HepG2 (cell line): Measurements from ENCODE around the gene TNNI2. TPM values are rescaled to one million over a fixed set of nuclear protein-coding genes. Genes with fewer than 3 reads are reported as not detected.

Experiments
- EZH2 ChIP-seq: conservative IDR thresholded peaks from 2 replicates; pipeline ENCODE4 v1.6.1; 2012; ENCODE audit warnings: mild to moderate bottlenecking, low read depth, low read length, moderate library complexity
- MED8 ChIP-seq: sonication (generic); formaldehyde crosslinking; IDR thresholded peaks from 2 replicates; pipeline ENCODE4 v1.8.1; 2023; ENCODE audit warnings: mild to moderate bottlenecking, missing genetic modification reagents; ENCODE audit not compliant: insufficient replicate concordance
- POLR2AphosphoS2 ChIP-seq: IDR thresholded peaks from 2 replicates; pipeline ENCODE4 v1.6.1; 2011; ENCODE audit warnings: low read depth, low read length, improper control_type of control experiment
- SIX4 ChIP-seq: sonication (generic); formaldehyde crosslinking; IDR thresholded peaks from 2 replicates; pipeline ENCODE4 v1.4.0; 2020; ENCODE audit warnings: missing genetic modification reagents
- SUZ12 ChIP-seq: fragments of 150-350 bp; IDR thresholded peaks from 2 replicates; pipeline ENCODE4 v1.6.1; 2014; ENCODE audit warnings: low read depth, low read length
- ZMYM3 ChIP-seq: sonication (generic); formaldehyde crosslinking; IDR thresholded peaks from 2 replicates; pipeline ENCODE4 v1.5.1; 2020; ENCODE audit warnings: mild to moderate bottlenecking, missing genetic modification reagents
- polyA plus RNA-seq, 8 experiments: library from polyadenylated mRNA; depleted of rRNA in 3 of 8; stranded (reverse) in 7 of 8; unstranded in 1 of 8; fragments of >200 nt; fragmentation: Illumina TruSeq in 4 of 8; extraction: Trizol in 4 of 8; gene quantifications; 2 replicates each; pipeline versions ENCODE4 v1.2.1 to v1.2.3, GENCODE V29; 2011 to 2016; ENCODE audit warnings: low read depth in 4 of 8, missing spikeins in 1 of 8, mixed read lengths in 1 of 8; ENCODE audit not compliant: insufficient read depth in 1 of 8
- total RNA-seq, 5 experiments: library from RNA; depleted of rRNA; stranded (reverse); fragments of >200 nt; fragmentation: Illumina TruSeq; extraction: Trizol; gene quantifications; 2 replicates each; pipeline ENCODE4 v1.2.3, GENCODE V29; 2016; ENCODE audit warnings: low read depth in 1 of 5
- TF ChIP-seq, protein P1 (sequence below): sonication (generic); formaldehyde crosslinking; IDR thresholded peaks from 2 replicates; pipeline ENCODE4 v1.4.0; 2020; ENCODE audit warnings: missing genetic modification reagents, mild to moderate bottlenecking, borderline replicate concordance
- TF ChIP-seq, protein P2 (sequence below): sonication (generic); formaldehyde crosslinking; IDR thresholded peaks from 2 replicates; pipeline ENCODE4 v1.4.0; 2020; ENCODE audit warnings: low read depth, mild to moderate bottlenecking, missing genetic modification reagents
- TF ChIP-seq, protein P3 (sequence below): sonication (generic); formaldehyde crosslinking; IDR thresholded peaks from 2 replicates; pipeline ENCODE4 v1.4.0; 2020; ENCODE audit warnings: missing genetic modification reagents, borderline replicate concordance

Gene TNNI2
- total and polyA plus RNA-seq, 2 of the 13 experiments (the other 11 are each of a cell fraction or from before 2014, with no cell fraction given), result 7.2 to 12.0 TPM

DNA sequence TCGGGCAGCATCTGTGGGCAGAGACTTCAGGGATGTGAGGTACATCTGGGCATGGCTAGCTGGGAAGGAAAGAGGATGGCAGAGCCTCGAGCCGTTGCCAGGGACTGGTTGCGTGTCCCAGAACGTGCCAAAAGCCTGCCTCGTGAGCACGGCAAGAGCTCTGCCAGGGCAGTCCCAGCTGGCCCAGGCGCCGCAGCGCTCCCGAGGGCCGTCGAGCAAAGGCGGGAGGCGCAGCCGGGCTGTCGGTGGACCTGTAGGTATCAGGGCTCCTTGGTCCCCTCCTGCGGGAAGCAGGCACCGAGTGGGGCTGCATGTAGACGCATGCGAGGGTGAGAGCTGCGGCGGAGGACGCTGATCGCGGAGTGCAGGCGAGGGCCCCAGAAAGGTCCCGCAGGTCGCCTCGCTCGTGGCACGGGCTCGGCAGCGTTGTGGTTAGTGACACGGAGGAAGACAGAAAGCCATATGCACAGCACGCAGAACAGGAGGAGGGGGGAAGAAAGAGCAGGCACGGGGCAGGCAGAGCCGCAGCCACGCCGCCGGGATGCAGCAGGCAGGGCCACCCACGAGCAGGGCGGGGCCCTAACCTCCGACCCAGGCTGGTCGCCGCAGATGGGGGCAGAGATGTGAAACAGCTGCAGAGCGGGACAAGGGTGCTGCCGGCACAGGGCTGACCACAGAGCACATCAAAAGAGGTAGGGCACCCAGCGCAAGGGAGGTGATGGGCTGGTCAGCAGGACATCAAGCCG, 32.1 kb downstream of the TNNI2 start (continued):
- TF ChIP-seq, protein P1, sequence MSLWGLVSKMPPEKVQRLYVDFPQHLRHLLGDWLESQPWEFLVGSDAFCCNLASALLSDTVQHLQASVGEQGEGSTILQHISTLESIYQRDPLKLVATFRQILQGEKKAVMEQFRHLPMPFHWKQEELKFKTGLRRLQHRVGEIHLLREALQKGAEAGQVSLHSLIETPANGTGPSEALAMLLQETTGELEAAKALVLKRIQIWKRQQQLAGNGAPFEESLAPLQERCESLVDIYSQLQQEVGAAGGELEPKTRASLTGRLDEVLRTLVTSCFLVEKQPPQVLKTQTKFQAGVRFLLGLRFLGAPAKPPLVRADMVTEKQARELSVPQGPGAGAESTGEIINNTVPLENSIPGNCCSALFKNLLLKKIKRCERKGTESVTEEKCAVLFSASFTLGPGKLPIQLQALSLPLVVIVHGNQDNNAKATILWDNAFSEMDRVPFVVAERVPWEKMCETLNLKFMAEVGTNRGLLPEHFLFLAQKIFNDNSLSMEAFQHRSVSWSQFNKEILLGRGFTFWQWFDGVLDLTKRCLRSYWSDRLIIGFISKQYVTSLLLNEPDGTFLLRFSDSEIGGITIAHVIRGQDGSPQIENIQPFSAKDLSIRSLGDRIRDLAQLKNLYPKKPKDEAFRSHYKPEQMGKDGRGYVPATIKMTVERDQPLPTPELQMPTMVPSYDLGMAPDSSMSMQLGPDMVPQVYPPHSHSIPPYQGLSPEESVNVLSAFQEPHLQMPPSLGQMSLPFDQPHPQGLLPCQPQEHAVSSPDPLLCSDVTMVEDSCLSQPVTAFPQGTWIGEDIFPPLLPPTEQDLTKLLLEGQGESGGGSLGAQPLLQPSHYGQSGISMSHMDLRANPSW (CRISPR knock-in tag), result no peak
- TF ChIP-seq MED8 (no peak), SIX4 (no peak), ZMYM3 (peak; percentile 59; the same call in 1 of the 2 replicates), SUZ12 (no peak), POLR2AphosphoS2 (no peak), EZH2 (0 out of 2 replicates have a peak, but pooled peaks have one; percentile 60)
- TF ChIP-seq, protein P2, sequence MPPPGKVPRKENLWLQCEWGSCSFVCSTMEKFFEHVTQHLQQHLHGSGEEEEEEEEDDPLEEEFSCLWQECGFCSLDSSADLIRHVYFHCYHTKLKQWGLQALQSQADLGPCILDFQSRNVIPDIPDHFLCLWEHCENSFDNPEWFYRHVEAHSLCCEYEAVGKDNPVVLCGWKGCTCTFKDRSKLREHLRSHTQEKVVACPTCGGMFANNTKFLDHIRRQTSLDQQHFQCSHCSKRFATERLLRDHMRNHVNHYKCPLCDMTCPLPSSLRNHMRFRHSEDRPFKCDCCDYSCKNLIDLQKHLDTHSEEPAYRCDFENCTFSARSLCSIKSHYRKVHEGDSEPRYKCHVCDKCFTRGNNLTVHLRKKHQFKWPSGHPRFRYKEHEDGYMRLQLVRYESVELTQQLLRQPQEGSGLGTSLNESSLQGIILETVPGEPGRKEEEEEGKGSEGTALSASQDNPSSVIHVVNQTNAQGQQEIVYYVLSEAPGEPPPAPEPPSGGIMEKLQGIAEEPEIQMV, result no peak
- TF ChIP-seq, protein P3, sequence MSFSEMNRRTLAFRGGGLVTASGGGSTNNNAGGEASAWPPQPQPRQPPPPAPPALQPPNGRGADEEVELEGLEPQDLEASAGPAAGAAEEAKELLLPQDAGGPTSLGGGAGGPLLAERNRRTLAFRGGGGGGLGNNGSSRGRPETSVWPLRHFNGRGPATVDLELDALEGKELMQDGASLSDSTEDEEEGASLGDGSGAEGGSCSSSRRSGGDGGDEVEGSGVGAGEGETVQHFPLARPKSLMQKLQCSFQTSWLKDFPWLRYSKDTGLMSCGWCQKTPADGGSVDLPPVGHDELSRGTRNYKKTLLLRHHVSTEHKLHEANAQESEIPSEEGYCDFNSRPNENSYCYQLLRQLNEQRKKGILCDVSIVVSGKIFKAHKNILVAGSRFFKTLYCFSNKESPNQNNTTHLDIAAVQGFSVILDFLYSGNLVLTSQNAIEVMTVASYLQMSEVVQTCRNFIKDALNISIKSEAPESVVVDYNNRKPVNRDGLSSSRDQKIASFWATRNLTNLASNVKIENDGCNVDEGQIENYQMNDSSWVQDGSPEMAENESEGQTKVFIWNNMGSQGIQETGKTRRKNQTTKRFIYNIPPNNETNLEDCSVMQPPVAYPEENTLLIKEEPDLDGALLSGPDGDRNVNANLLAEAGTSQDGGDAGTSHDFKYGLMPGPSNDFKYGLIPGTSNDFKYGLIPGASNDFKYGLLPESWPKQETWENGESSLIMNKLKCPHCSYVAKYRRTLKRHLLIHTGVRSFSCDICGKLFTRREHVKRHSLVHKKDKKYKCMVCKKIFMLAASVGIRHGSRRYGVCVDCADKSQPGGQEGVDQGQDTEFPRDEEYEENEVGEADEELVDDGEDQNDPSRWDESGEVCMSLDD, result no peak
